Measurements from ENCODE around the gene TAS2R1. TPM values are rescaled to one million over a fixed set of nuclear protein-coding genes. Genes with fewer than 3 reads are reported as not detected.

The TAS2R1 gene
- total RNA-seq, 1 donor from 2014 or later, result not detected

- H3K36me3 ChIP-seq, result no peaks in the 10 kb centered on the region
- no peak for DNase-seq (ENCODE audit: extremely low spot score in 2 of 2)
- no peak overlapping the region for H3K27ac ChIP-seq
- no peaks in the 10 kb centered on the region for H3K27me3 ChIP-seq
- TF ChIP-seq POLR2AphosphoS5 (IDR thresholded peaks at IDR 0.05; ENCODE audit: insufficient read depth in 1 of 2, low read depth in 1 of 2) (no peak), CTCF (IDR thresholded peaks at IDR 0.05) (no peak), POLR2A (IDR thresholded peaks at IDR 0.05) (no peak)
- no peaks in the 10 kb centered on the region for H3K4me1 ChIP-seq
- H3K9me3 ChIP-seq, result no peaks in the 10 kb centered on the region
- no peak overlapping the region for H3K4me3 ChIP-seq
- intact Hi-C loops (cut with DNase I), result no loop called here
Measured at GRCh38 chr5:9619331-9620092, 10.6 kb downstream of the TAS2R1 start.

DNA sequence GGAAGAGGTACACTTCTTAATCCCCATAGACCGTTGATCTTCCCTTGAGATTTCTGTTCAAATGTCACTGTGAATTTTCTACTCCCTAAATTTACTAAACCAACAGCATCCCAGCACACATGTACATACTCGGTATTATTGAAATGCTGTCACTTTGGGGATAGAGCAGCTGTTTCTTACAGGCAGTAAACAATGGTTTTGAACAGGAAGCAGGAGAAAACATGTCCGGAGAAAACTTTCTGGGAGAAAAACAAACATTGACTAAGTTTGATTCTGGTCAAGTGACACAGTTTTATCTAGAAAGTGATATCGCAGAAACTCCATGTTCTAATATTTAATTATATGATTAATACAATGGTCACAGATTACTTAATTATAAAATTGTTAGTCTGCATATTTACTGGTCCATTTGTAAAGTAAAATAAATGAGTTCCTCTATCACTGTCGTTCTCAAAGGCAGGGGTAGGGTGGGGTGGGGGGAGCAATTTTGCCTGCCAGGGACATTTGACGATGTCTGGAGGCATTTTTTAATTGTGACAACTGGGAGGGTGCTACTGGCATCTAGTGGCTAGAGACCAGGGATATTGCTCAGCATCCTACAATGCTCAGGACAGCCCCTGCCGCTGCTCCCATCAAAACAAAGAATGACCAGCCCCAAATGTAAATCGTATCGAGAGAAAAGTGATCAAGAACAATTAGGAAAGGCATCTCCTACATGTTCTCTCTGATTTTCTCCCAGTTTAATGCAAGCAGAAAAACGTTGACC is 12.2 kb downstream of the TAS2R1 start:
- DNase-seq (ENCODE audit: extremely low spot score in 2 of 2), result no peak
- no peak overlapping the region for H3K27ac ChIP-seq
- no peaks in the 10 kb centered on the region for H3K36me3 ChIP-seq
- TF ChIP-seq CTCF (IDR thresholded peaks at IDR 0.05) (no peak), POLR2AphosphoS5 (IDR thresholded peaks at IDR 0.05; ENCODE audit: insufficient read depth in 1 of 2, low read depth in 1 of 2) (no peak), POLR2A (IDR thresholded peaks at IDR 0.05) (no peak)
- H3K4me1 ChIP-seq, result no peaks in the 10 kb centered on the region
- H3K9me3 ChIP-seq, result no peaks in the 10 kb centered on the region
- intact Hi-C loops (cut with DNase I), result no loop called here
- H3K4me3 ChIP-seq, result no peak overlapping the region
- no peaks in the 10 kb centered on the region for H3K27me3 ChIP-seq

GRCh38 chr5:9617221-9617620 is 12.9 kb downstream of the TAS2R1 start:
- no peak for DNase-seq (ENCODE audit: extremely low spot score in 2 of 2)
- H3K27me3 ChIP-seq, result no peaks in the 10 kb centered on the region
- no peaks in the 10 kb centered on the region for H3K9me3 ChIP-seq
- intact Hi-C loops (cut with DNase I), result no loop called here
- no peak overlapping the region for H3K27ac ChIP-seq
- H3K36me3 ChIP-seq, result no peaks in the 10 kb centered on the region
- no peak overlapping the region for H3K4me3 ChIP-seq
- TF ChIP-seq CTCF (IDR thresholded peaks at IDR 0.05) (no peak), POLR2A (IDR thresholded peaks at IDR 0.05) (no peak), POLR2AphosphoS5 (IDR thresholded peaks at IDR 0.05; ENCODE audit: insufficient read depth in 1 of 2, low read depth in 1 of 2) (no peak)
- no peaks in the 10 kb centered on the region for H3K4me1 ChIP-seq

DNA sequence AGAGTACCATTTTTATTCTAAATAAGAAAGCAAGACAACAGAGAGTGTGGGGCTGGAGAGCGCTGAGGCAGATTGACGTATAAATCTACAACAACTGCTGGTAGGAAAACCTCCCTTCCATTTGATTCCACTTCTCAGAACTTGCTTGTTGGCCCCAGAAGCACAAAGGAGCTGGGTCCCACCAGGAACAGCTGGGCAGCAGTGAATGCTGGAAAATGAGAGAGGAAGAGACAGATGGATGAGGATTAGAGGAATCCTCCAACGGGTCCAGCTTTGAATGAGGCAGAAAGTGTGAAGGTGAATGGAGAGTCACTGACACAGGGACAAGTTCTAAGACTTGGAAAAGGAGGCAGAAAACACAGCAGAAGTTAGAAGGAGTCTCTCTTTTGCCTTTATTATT is 14.8 kb downstream of the TAS2R1 start:
- Histone ChIP-seq H3K4me1 (no peaks in the 10 kb centered on the region), H3K9me3 (no peaks in the 10 kb centered on the region), H3K27ac (no peak overlapping the region), H3K27me3 (no peaks in the 10 kb centered on the region), H3K36me3 (no peaks in the 10 kb centered on the region), H3K4me3 (no peak overlapping the region)
- DNase-seq (ENCODE audit: extremely low spot score in 2 of 2), result no peak
- intact Hi-C loops (cut with DNase I), result no loop called here
- TF ChIP-seq POLR2AphosphoS5 (IDR thresholded peaks at IDR 0.05; ENCODE audit: insufficient read depth in 1 of 2, low read depth in 1 of 2) (no peak), CTCF (IDR thresholded peaks at IDR 0.05) (no peak), POLR2A (IDR thresholded peaks at IDR 0.05) (no peak)

GRCh38 chr5:9613360-9613759 is 16.8 kb downstream of the TAS2R1 start:
- DNase-seq (ENCODE audit: extremely low spot score in 2 of 2), result no peak
- intact Hi-C loops (cut with DNase I), result no loop called here
- no peaks in the 10 kb centered on the region for H3K9me3 ChIP-seq
- no peak overlapping the region for H3K27ac ChIP-seq
- no peaks in the 10 kb centered on the region for H3K36me3 ChIP-seq
- no peak for TF ChIP-seq POLR2AphosphoS5 (IDR thresholded peaks at IDR 0.05; ENCODE audit: insufficient read depth in 1 of 2, low read depth in 1 of 2)
- H3K4me3 ChIP-seq, result no peak overlapping the region
- no peaks in the 10 kb centered on the region for H3K27me3 ChIP-seq
- H3K4me1 ChIP-seq, result no peaks in the 10 kb centered on the region

Data from vagina (tissue), 2 donors.